Activated T-cell treated with anti-CD3 and anti-CD28 coated beads for 48 hours (primary cell): Measurements from ENCODE around the gene WAS.
"Not testable (repeated sequence)": the region's sequence is repeated elsewhere in the genome, so short reads cannot be mapped to it uniquely, and the experiment has no call there.

ENCODE experiments used
- DNase-seq: peaks from one replicate; pipeline ENCODE4 v3.0.0-alpha.2; 2020; ENCODE audit warnings: low read depth

The WAS gene

DNA sequence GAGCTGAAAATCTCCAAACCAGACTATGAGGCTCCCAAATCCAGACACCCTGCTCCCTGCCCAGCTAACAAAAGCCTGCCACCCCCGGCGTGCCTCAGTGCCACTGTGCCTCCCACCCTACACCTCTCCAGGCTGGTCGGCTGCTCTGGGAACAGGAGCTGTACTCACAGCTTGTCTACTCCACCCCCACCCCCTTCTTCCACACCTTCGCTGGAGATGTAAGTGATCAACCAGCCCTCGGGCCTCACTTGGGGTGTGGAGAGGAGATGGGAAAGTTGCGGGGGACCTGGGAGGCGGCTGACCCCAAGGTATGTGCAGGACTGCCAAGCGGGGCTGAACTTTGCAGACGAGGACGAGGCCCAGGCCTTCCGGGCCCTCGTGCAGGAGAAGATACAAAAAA, 1.8 kb downstream of the WAS start:
- no peak for DNase-seq

DNA sequence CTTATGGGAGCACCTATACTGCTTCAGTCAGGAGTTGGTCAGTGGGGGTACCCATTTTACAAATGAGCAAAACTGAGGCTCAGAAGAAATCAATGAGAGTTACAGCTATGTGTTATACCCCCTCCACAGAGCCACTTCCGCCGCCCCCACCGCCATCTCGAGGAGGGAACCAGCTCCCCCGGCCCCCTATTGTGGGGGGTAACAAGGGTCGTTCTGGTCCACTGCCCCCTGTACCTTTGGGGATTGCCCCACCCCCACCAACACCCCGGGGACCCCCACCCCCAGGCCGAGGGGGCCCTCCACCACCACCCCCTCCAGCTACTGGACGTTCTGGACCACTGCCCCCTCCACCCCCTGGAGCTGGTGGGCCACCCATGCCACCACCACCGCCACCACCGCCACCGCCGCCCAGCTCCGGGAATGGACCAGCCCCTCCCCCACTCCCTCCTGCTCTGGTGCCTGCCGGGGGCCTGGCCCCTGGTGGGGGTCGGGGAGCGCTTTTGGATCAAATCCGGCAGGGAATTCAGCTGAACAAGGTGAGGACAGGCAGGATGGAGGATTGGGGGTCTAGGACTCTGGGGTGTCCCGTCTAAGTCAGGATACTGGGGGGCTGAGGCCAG, 5.0 kb downstream of the WAS start:
- no peak for DNase-seq

DNA sequence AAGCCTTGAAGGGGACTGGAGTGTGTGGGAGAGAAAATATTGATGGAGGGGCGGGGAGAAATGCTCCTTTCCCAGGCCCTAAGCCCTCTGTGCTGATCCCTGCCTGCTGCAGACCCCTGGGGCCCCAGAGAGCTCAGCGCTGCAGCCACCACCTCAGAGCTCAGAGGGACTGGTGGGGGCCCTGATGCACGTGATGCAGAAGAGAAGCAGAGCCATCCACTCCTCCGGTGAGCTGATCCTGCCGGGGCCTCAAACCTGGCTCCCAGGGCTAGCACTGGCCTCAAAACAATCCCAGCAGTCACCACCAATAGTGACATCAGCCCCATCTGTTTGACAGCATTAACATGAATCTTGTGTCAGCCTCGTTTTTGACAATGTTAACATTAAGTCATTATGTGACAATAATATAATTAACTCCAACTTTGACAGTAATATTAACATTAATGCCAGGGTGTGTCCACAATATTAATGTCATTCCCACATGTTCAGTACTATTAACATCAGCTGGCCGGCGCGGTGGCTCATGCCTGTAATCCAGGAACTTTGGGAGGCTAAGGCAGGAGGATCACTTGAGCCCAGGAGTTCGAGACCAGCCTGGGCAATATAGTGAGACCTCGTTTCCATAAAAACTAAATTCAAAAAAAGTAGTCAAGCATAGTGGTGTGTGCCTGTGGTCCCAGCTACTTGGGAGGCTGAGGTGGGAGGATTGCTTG, 5.8 kb downstream of the WAS start:
- DNase-seq, result no peak

DNA sequence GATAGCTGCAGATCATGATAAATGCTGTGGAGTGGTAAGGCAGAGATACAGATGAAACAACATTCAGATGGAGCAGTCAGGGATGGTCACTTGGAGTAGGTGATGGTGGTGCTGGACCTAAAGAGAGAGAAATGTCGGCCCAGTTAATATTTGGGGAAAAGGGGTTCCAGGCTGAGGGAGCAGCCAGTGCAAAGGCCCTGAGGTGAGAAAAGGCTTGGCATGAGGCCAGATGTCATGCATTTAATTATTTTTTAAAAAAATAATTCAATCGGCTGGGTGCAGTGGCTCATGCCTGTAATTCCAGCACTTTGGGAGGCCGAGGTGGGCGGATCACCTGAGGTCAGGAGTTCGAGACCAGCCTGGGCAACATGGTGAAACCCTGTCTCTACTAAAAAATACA, 8.1 kb downstream of the WAS start:
- DNase-seq, result not testable (repeated sequence)

DNA sequence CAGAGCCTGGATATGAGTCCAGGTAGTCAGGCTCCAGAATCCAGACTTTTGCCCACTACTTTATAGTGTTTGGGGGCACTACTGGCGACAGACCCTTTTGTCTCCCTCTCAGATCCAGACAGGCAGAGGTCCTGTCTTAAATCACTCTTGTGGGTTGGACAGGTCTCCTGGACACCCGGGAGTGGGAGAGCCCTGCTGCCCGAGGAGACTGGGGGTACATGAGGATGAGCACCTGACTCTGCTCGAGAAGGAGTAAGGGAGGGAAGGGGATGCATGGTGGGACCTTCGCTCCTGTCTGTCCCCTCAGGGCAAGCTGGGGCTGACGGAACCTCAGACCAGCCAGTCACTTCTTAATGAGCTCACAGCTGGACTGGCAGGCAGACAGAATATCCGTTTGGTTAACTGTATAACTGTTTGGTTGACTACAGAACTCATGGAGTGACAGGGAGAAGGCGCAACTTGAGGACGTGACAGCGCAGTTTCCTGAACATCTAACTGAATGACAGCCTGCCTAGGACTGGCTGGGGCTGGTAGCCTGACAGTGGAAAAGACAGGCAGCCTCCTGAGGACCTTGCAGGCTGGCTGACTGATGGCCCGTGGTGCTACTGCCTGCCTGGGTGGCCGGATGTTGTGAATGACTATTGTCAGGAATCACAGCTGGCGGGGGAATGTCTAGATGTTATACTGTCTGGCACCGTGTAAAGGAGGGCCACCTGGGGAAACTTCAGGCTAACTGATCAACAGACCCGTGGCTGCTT, 11.4 kb downstream of the WAS start:
- no peak for DNase-seq

DNA sequence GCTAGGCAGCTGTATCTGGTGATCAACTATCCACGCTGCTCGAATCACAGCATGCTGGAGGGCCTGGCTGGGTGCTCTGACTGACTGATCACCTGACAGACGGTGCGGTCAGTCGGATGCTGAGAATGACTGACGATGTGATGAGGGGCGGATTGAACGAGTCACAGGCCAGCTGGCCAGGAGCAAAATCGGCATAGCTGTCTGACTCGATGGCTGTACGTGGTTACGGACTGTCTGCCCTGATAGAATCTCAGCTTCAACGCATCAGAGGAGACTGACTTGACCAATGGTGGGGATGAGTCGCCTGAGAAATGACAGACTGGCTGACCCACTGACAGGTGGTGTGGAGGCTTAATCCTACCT, 11.9 kb downstream of the WAS start:
- no peak for DNase-seq

DNA sequence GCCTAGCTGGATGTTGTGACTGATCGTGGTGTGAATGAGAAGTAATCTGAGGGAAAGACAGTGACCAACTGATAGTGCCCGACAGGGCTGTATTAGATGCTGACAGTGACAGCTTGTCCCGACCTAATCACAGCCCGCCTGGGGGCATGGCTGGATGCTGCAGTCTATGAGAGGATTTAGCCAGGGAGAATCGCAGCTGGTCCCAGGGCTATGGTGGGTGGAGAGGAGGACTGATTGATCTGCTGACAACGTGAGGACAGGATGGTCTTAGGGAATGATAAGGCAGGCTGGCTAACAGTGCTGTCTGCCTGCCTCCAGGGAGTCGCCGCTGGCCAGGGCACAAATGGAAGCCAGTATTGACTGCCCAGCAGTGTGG, 12.3 kb downstream of the WAS start:
- no peak for DNase-seq

DNA sequence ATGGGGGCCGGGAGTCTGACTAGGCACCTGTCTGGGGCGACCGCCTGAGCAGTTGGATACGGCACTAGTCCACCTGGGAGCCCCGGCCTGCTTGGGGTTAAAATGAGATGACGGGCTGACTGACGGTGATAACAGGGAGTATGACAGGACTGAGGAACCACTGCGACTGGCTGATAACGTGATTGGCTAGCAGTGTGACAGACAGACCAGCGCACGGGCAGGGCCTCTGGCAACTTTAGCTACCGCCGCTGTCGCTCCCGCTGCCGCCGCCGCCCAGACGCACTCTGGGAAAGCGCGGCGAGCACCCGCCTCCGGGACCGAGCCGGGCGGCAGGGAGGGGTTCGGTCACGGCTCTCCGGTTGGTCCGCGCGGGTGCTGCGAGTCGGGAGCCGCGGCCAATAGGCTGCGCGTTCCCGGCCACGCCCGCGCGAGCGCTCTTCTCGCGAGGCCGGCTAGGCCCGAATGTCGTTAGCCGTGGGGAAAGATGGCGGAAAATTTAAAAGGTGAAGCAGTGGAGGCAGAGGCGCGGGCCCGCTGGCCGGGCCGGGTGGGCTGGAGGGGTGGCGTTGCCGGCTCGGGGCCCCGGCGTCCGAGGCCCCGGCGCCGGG, 12.8 kb downstream of the WAS start, which contains the start of gene SUV39H1:
Gene SUV39H1 (plus strand): TSS at position 434 of the 608 bp plus-strand sequence. CDS start 51 bp downstream, at position 485.
- peak; percentile 84 for DNase-seq

DNA sequence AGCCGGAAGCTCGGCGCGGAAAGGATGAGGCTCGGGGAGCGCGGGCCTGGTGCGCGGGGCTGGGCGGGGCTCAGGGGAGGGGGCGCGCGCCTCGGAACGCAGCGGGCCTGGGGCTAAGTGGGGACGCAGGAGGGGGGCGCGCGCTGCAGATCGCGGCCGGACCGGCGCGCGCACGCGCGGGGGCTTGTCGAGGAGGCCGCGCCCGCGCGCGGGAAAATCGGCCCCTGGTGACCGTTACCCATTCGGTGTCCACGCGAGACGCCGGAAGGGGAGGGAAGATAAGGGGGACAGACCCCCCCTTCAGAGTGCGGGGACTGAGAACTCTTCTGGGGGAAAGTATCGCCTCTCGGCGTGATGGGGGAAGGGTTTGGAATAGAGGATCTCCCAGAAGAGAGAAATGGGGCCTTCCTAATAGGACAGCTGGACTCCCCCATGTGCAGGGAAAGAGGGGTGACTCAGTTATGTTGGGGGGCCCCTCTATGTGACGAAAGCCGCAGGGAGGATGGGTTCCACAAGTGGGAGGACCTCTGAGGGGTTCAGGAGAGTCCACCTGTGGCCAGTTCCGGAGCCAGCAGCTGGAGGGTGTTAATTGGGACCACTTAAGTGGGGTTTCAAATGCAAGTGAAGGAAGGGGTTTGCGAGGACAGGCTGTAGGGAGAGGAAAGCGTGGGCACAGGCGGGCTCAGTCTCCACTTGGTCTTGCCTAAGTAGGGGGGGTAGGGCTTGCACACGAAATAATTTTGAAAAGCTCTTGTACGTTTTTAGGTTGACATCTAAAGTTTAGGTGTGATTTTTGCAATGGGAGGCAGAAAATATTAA, 13.5 kb downstream of the WAS start:
- DNase-seq, result peak; percentile 34

DNA sequence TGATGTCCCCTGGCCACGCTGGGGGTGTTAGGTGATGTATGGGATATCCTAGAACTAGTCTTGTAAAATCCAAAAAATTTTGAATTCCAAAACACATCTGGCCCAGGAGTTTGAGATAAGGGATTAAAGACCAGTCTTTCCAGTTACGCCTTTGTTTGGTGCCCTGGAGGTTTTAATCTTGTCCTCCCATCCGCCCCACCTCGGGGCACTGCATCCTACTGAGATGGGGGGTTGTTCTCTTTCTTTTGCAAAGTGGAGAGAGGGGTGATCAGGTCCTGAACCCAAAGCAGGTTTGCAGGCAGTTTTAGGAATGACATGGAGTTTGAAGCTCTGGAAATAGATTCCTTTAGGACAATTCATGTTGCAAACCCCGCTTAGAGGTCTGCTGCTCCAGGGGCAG, 14.7 kb downstream of the WAS start:
- DNase-seq, result no peak

DNA sequence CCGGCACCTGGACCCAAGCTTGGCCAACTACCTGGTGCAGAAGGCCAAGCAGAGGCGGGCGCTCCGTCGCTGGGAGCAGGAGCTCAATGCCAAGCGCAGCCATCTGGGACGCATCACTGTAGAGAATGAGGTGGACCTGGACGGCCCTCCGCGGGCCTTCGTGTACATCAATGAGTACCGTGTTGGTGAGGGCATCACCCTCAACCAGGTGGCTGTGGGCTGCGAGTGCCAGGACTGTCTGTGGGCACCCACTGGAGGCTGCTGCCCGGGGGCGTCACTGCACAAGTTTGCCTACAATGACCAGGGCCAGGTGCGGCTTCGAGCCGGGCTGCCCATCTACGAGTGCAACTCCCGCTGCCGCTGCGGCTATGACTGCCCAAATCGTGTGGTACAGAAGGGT, 16.6 kb downstream of the WAS start:
- DNase-seq, result no peak

DNA sequence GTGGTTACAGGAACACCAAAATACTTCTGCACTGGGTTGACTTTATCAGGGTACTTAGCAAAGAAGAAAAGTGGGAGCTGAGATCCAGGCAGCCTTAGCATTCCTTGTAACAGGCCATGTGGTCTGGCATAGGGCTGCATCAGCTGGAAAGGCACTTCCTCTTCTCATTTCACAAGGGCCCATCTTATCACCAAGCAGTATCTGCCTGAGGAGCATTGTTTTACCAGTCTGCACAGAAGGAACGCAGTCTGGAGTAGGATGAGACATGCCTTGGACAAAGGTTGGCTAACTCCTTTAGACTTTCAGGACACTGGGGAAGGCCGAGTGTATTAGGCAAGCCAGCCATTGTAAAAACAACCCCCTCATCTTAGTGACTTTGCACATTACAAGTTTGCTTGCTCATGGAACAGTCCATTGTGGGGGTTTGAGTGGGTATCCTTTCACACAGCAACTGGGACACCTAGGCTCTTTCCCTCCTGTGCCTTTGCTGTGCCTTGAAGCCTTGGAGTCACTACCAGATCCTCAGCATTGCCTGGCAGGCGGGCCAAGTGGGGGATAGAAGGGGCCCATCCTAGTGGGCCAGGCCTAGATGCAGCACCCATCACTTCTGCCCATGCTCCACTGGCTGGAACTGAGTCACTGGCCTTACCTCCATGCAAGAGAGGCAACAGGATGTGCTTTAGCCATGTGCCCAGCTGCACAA, 17.5 kb downstream of the WAS start:
- DNase-seq, result no peak

DNA sequence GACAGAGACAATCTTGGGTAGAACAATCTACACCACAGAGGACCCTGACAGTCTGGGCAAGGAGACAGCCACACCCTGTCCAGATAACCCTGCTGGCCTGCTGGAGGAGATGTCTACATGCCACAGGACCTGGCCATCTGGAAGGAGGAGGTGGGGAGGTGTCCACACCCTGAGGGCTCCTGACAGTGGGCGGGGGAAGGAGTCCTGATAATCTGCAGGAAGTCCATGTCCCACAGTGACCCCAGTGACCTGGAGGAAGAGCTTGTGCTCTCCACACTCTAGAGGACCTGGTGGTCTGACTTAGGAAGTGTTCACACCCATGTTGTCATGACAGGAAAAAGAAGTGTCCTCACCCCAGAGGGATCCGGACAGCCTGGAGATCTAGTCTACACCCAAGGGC, 18.4 kb downstream of the WAS start:
- DNase-seq, result no peak

DNA sequence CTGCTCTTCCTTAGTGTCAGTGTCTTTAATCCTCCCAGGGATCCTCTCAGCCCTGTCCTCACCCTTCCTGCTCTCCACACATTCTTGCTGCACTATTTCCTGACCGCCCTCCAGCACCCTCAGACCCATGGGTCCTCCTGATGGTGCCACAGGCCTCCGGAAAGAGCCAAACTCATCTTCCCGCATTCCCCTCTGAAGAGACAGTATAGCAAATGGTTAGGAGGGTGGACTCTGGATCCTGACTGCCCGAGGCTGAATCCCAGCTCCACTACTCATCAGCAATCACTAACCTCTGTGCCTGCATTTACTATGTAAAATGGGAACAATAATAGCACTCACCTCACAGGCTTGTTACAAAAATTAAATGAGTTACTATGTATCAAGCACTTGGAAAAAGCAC, 19.1 kb downstream of the WAS start:
- DNase-seq, result no peak

DNA sequence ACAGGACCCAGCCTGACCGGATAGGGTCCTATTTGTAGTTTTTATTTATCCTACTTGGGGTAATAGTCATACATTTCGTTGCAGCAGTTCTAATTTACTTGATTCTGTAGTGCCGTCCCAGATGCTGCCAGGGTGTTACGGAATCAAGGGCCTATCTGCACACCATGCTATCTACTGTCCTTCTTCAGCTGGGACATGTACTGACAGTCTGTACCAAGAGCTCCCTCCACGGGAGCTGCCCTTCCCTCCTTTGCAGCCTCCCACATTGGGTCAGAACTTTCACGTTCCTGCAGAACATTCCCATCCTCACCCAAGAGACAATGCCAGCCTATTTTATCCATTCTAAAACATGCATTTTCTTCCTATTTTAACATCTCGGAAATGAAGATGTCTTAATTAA, 19.6 kb downstream of the WAS start:
- no peak for DNase-seq

DNA sequence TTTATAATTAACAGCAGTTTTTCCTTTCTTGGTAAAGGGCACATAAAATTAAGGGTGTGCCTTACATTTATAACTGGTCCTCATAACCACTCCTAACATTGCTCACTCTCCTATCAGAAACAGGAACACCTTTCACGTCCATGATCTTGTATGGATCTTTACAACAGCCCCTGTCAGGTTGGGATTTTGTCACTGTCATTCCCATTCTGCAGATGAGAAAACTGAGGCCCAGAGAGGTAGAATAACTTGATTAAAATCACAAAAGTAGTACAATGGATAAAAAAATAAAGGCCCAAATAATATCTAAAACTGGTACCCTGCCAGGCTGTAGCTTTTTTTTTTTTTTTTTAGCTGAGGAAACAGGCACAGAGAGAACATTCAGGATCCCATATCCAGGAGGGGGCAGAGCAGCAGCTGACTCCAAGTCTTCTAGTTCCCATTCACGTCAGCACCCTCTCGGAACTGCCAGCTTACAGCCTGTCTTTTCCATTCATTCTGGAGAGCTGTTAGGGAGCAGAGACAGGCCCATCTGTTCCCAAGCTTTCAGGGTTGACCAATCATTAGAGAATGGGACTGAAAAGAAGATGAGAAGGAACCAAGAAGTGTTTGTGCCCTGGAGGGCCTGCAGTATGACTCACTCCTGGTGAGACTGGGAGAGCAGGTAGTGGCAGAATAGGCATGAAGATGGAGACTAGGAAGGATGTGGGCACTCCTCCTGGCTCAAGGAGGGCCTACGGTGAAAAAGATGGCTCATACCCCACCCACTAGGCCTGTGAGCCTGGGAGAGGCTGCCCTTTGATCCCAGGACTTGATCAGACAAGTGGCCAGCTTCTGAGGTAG, 20.3 kb downstream of the WAS start:
- DNase-seq, result no peak

DNA sequence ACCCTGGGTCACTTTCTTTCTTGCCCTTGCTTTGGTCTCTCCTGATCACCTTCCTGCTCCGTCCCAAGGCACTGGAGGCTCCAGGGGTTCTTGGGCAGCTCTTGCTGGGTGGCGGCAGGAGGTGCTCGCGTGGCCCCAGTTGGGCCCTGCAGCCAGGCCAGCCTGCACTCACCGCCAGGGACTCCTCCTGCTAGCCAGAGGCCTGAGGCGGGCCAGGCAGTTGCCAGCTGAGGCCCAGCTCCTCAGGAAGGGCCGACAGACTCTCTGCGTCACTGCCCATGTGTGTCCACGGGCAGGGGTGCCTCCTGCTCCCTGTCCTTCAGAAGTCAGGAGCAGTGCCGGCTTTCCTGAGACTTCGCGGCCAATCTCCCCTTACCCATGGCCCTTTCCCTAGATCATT, 22.3 kb downstream of the WAS start:
- no peak for DNase-seq

DNA sequence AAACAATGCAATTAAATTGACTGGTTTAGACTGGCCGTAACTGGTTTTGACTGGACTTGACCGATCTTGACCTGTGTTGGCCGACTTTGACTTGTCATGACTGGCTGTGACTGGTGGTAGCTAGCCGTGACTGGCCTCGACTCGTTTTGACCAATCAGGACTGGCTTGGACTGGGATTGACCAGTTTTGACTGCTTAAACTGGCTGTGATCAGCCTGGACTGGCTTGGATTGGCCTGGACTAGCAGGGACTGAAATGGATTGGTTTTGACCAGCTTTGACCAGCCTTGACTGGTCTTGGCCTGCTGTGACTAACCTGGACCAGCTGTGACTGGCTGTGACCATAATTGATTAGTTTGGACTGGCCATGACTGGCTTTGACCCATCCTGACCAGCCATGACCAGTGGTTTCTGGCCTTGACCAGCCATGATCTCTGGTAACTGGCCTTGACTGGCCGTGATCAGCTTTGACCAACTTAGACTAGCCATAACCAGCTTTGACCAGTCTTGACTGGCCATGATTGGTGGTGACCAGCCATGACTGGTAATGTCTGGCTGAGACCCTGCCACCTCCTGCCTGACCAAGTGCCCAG, 26.0 kb downstream of the WAS start:
- DNase-seq, result no peak

DNA sequence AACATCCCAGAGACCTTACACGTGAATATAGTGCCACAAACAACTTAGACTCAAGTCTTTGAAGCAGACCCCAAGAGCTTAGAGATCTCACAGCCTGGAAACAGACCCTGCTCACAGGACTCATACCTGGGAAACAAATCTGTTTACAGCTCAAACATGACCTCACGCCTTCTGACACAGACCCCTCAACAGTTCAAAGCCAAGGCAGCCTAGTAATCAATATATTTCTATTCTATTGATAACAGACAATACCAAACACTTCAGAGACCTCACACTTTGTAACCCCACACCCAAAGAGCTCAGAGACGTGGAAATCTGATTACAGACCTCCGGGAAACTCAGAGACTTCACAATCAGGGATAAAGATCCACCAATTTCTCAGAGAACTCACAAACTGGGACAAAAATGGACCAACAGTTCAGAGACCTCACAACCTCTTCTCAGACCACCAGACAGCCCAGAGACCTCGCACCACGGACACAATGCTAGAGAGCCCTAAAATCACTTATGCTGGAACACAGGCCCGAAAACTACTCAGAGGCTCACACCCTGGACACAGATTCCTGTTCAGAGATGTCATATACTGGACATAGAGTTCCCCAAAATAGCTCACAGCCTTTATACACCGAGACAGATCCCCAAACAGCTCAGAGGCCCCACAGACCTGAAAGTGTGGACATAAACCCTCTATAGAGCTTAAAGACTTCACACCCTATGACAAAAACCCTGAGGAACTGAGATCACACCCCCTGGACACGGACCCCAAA, 27.7 kb downstream of the WAS start:
- no peak for DNase-seq
